Glutamatergic neuron (in vitro differentiated cells): ENCODE results near the gene DCAF10. TPM values are rescaled to one million over a fixed set of nuclear protein-coding genes. Genes with fewer than 3 reads are reported as not detected.
A peak's percentile ranks its signal among the peaks of the same experiment; 100 is the strongest.
"Not testable (repeated sequence)": the region's sequence is repeated elsewhere in the genome, so short reads cannot be mapped to it uniquely, and the experiment has no call there.

ENCODE experiments used
- DNase-seq: peaks from one replicate; pipeline ENCODE4 v3.0.0; 2022
- H3K27ac Mint-ChIP-seq: one replicate; pipeline ENCODE4 v1.8.0; 2020; ENCODE audit warnings: mild to moderate bottlenecking, mixed read lengths, inconsistent platforms; ENCODE audit not compliant: unreplicated experiment
- H3K27me3 Mint-ChIP-seq: one replicate; pipeline ENCODE4 v1.8.0; 2020; ENCODE audit warnings: mild to moderate bottlenecking, moderate library complexity, mixed read lengths, inconsistent platforms; ENCODE audit not compliant: unreplicated experiment
- H3K36me3 Mint-ChIP-seq: one replicate; pipeline ENCODE4 v1.8.0; 2020; ENCODE audit warnings: mild to moderate bottlenecking, mixed read lengths, inconsistent platforms; ENCODE audit not compliant: unreplicated experiment
- H3K4me1 Mint-ChIP-seq: one replicate; pipeline ENCODE4 v1.8.0; 2020; ENCODE audit warnings: mild to moderate bottlenecking, low read depth, mixed read lengths, inconsistent platforms; ENCODE audit not compliant: unreplicated experiment
- H3K4me3 Mint-ChIP-seq: one replicate; pipeline ENCODE4 v1.8.0; 2020; ENCODE audit warnings: mild to moderate bottlenecking, mixed read lengths, inconsistent platforms; ENCODE audit not compliant: unreplicated experiment
- H3K9me3 Mint-ChIP-seq: one replicate; pipeline ENCODE4 v1.8.0; 2020; ENCODE audit warnings: mild to moderate bottlenecking, moderate library complexity, mixed read lengths, inconsistent platforms; ENCODE audit not compliant: unreplicated experiment
- CTCF ChIP-seq: fragments of 200-600 bp; sonication (generic); IDR thresholded peaks from one replicate; pipeline ENCODE4 v1.5.0; 2021; ENCODE audit not compliant: partially characterized antibody, unreplicated experiment
- total RNA-seq: library from RNA; stranded (reverse); fragmentation: NEBNext Ultra II Directional; extraction: Animal tissue kit (Norgen Biotek cat#: 25700); gene quantifications from one replicate; pipeline ENCODE4 v1.2.1, GENCODE V29; 2021; ENCODE audit not compliant: unreplicated experiment

The DCAF10 gene
- total RNA-seq, 1 donor from 2014 or later = 19.3 TPM

- Mint-ChIP-seq H3K4me1 (peaks cover 17% of the 10 kb centered on the region), H3K9me3 (peaks cover 8% of the 10 kb centered on the region), H3K27me3 (peaks cover 4% of the 10 kb centered on the region), H3K36me3 (no peaks in the 10 kb centered on the region), H3K4me3 (peak overlapping the region; percentile 38), H3K27ac (peak overlapping the region; percentile 55)
- no peak for DNase-seq
- no peak for TF ChIP-seq CTCF
Observed at GRCh38 chr9:37906312-37907239, 106.0 kb downstream of the DCAF10 start.

- H3K4me1 Mint-ChIP-seq = peaks cover 15% of the 10 kb centered on the region
- H3K9me3 Mint-ChIP-seq = peaks cover 8% of the 10 kb centered on the region
- H3K27me3 Mint-ChIP-seq = peaks cover 4% of the 10 kb centered on the region
- H3K36me3 Mint-ChIP-seq = no peaks in the 10 kb centered on the region
- H3K27ac Mint-ChIP-seq = no peak overlapping the region
- no peak for DNase-seq
- no peak for TF ChIP-seq CTCF
- no peak overlapping the region for H3K4me3 Mint-ChIP-seq
Observed at GRCh38 chr9:37908283-37908682, 107.7 kb downstream of the DCAF10 start.

GRCh38 chr9:37908698-37909186, 108.1 kb downstream of the DCAF10 start:
- peaks cover 18% of the 10 kb centered on the region for H3K4me1 Mint-ChIP-seq
- H3K27ac Mint-ChIP-seq = no peak overlapping the region
- no peak overlapping the region for H3K4me3 Mint-ChIP-seq
- peaks cover 12% of the 10 kb centered on the region for H3K9me3 Mint-ChIP-seq
- no peak for DNase-seq
- no peaks in the 10 kb centered on the region for H3K36me3 Mint-ChIP-seq
- no peak for TF ChIP-seq CTCF
- H3K27me3 Mint-ChIP-seq = peaks cover 8% of the 10 kb centered on the region

GRCh38 chr9:37909326-37909725, 108.7 kb downstream of the DCAF10 start:
- no peak for DNase-seq
- peaks cover 8% of the 10 kb centered on the region for H3K27me3 Mint-ChIP-seq
- peaks cover 12% of the 10 kb centered on the region for H3K9me3 Mint-ChIP-seq
- H3K36me3 Mint-ChIP-seq = no peaks in the 10 kb centered on the region
- no peak overlapping the region for H3K4me3 Mint-ChIP-seq
- TF ChIP-seq CTCF = no peak
- H3K27ac Mint-ChIP-seq = no peak overlapping the region
- peaks cover 19% of the 10 kb centered on the region for H3K4me1 Mint-ChIP-seq

GRCh38 chr9:37909836-37910235, 109.2 kb downstream of the DCAF10 start:
- Mint-ChIP-seq H3K9me3 (peaks cover 10% of the 10 kb centered on the region), H3K4me1 (peaks cover 15% of the 10 kb centered on the region)
- H3K36me3 Mint-ChIP-seq, H3K4me3 Mint-ChIP-seq, DNase-seq, H3K27me3 Mint-ChIP-seq, H3K27ac Mint-ChIP-seq: not testable (repeated sequence)
